Activated naive CD8-positive, alpha-beta T cell treated with anti-CD3 and anti-CD28 coated beads for 36 hours (primary cell): ENCODE results near the gene KIF16B. TPM values are rescaled to one million over a fixed set of nuclear protein-coding genes. Genes with fewer than 3 reads are reported as not detected.
A peak's percentile ranks its signal among the peaks of the same experiment; 100 is the strongest.

ENCODE experiments used
- DNase-seq: peaks from one replicate; pipeline ENCODE4 v3.0.0; 2021
- H3K27ac Mint-ChIP-seq: one replicate; pipeline ENCODE4 v1.8.0; 2022; ENCODE audit warnings: mild to moderate bottlenecking, moderate library complexity, mixed read lengths
- H3K27me3 Mint-ChIP-seq: one replicate; pipeline ENCODE4 v1.8.0; 2022; ENCODE audit warnings: mild to moderate bottlenecking, mixed read lengths
- H3K36me3 Mint-ChIP-seq: one replicate; pipeline ENCODE4 v1.8.0; 2021; ENCODE audit warnings: mild to moderate bottlenecking, mixed read lengths
- H3K4me1 Mint-ChIP-seq: one replicate; pipeline ENCODE4 v1.8.0; 2021; ENCODE audit warnings: mixed read lengths
- H3K4me3 Mint-ChIP-seq: one replicate; pipeline ENCODE4 v1.8.0; 2022; ENCODE audit warnings: mild to moderate bottlenecking, moderate library complexity, mixed read lengths
- H3K9me3 Mint-ChIP-seq: one replicate; pipeline ENCODE4 v1.8.0; 2022; ENCODE audit warnings: mixed read lengths
- total RNA-seq, 2 experiments: library from RNA; stranded (reverse); gene quantifications; one replicate each; pipeline ENCODE4 v1.2.3, GENCODE V29; 2021

The KIF16B gene
- total RNA-seq, 2 experiments from 2014 or later = 4.8 to 4.9 TPM

DNA sequence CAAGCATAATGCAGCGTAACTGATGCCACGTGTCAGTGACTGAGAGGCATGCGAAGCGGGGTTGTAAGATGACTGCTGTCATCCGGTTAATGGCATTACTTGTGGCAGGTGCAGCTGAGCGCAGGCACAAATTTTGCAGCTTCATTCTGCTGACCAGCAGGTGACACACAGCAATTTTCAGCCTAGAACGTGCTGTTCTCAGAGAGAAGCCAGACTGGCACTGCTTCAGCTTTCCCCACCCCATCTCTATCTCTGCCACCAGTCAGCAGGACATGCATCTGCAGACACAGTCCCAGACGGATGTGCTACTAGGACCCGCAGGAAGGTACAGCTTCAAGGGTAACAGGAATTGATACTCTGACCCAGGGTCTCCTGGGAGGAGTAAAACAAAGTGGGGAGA, 221.8 kb downstream of the KIF16B start:
- Mint-ChIP-seq H3K27me3 (no peaks in the 10 kb centered on the region), H3K36me3 (no peaks in the 10 kb centered on the region), H3K27ac (no peak overlapping the region), H3K4me1 (no peaks in the 10 kb centered on the region), H3K4me3 (no peak overlapping the region), H3K9me3 (no peaks in the 10 kb centered on the region)
- DNase-seq = no peak

- Mint-ChIP-seq H3K4me1 (no peaks in the 10 kb centered on the region), H3K27me3 (no peaks in the 10 kb centered on the region), H3K4me3 (no peak overlapping the region), H3K36me3 (no peaks in the 10 kb centered on the region), H3K27ac (no peak overlapping the region), H3K9me3 (no peaks in the 10 kb centered on the region)
- no peak for DNase-seq
Measured at GRCh38 chr20:16350465-16350864, 222.8 kb downstream of the KIF16B start.

DNA sequence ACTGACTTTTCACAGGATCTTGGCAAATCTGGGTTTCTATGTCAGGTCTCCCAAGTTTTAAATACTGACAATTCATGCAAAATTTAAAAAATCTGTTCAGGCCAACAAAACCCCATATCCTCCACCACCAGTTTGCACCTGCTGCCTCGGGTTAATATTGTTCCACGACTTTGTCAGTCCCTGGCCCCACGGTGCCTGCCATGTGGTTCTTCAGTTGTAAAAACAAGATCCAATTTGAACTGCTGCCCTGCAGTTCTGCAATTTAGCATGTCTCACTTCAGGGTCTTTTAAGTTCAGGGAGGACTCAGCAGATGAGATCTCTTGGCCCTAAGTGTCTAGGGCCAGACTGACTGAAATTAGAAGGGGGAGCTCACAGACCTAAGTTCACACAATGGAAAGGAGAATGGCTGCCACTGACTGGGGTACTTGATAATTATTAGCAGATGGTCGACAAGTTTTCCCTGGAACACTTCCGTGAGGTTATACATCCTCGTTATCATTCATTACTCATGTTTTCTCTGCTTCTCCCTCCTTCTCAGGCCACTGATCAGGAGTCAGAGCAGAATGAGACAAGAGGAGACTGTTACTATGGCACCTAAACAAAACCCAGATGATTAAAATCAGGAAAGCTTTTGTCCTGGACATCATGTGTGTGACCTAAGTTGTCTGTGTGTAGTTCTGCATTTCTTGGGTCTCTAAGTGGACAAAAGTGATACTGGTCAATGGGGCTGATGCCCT, 223.6 kb downstream of the KIF16B start:
- Mint-ChIP-seq H3K27ac (no peak overlapping the region), H3K9me3 (no peaks in the 10 kb centered on the region), H3K36me3 (no peaks in the 10 kb centered on the region), H3K27me3 (no peaks in the 10 kb centered on the region), H3K4me3 (no peak overlapping the region), H3K4me1 (no peaks in the 10 kb centered on the region)
- no peak for DNase-seq

DNA sequence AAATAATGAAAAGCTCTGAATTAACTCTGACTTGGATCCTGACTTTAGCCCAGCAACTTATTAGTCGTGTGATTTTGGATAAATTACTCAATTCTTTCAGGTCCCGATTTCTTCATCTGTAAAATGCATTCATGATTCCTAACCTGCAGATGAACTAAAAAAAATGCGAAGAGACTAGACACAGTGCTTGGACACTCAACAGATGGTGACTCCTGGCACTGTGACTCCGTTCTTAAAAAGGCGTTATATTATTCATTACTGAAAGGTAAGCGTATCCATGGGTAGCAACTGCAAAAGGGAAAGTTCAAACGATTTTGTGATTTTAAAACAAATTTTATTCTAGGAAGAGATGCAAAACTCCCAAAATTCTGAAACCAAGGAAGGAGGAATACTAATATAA, 226.3 kb downstream of the KIF16B start:
- Mint-ChIP-seq H3K9me3 (no peaks in the 10 kb centered on the region), H3K27ac (no peak overlapping the region), H3K4me1 (no peaks in the 10 kb centered on the region), H3K36me3 (no peaks in the 10 kb centered on the region), H3K4me3 (no peak overlapping the region), H3K27me3 (no peaks in the 10 kb centered on the region)
- no peak for DNase-seq

DNA sequence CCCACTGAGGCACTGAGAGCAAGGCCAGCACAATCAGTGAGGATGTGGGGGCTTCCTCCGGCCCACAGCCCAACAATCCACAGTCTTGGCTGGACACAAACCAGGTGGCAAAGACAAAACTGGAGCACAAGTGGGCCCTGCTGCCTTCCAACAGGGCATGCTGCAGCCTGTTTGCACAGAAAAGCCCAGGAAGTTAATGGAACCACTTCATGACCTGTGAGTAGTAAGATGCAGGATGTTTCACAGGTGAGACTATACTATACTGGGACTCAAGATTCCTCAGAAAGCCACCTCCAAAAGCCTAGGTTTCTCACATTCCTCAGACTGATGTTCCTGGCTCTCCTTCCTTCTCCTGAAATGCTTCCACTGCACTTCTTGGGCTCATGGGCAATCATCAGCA, 235.5 kb downstream of the KIF16B start:
- Mint-ChIP-seq H3K4me1 (no peaks in the 10 kb centered on the region), H3K9me3 (peaks cover 12% of the 10 kb centered on the region), H3K27me3 (no peaks in the 10 kb centered on the region), H3K36me3 (peaks cover 32% of the 10 kb centered on the region), H3K27ac (no peak overlapping the region), H3K4me3 (no peak overlapping the region)
- DNase-seq = no peak

GRCh38 chr20:16327606-16328005, 245.6 kb downstream of the KIF16B start:
- DNase-seq = no peak
- H3K4me3 Mint-ChIP-seq = no peak overlapping the region
- H3K4me1 Mint-ChIP-seq = no peaks in the 10 kb centered on the region
- peaks cover 27% of the 10 kb centered on the region for H3K36me3 Mint-ChIP-seq
- no peak overlapping the region for H3K27ac Mint-ChIP-seq
- H3K9me3 Mint-ChIP-seq = peaks cover 2% of the 10 kb centered on the region
- no peaks in the 10 kb centered on the region for H3K27me3 Mint-ChIP-seq

DNA sequence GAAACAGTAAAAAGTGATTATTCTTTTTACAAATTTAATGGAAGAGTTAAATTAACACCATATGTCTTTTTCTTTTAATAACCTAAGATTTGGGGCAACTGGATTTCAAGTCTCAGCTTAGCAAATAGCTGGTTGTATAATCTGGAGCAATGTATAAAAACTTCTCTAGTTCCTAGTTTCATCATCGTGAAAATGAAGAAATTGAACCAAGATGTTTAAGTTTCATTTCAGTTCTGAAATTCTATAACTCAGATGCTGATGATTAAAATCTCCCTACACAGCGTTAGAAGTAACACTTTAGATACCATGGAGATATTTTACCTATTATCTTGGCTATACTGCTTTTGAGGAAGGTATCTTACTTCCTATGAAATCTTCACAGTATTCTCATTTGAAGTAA, 252.0 kb downstream of the KIF16B start:
- Mint-ChIP-seq H3K4me1 (no peaks in the 10 kb centered on the region), H3K27ac (no peak overlapping the region), H3K27me3 (no peaks in the 10 kb centered on the region), H3K9me3 (peaks cover 1% of the 10 kb centered on the region), H3K4me3 (no peak overlapping the region), H3K36me3 (peaks cover 11% of the 10 kb centered on the region)
- no peak for DNase-seq

GRCh38 chr20:16317445-16318362, 255.5 kb downstream of the KIF16B start:
- H3K36me3 Mint-ChIP-seq = peaks cover 23% of the 10 kb centered on the region
- no peak overlapping the region for H3K4me3 Mint-ChIP-seq
- DNase-seq = no peak
- H3K27ac Mint-ChIP-seq = peak overlapping the region; percentile 51
- no peaks in the 10 kb centered on the region for H3K27me3 Mint-ChIP-seq
- peaks cover 1% of the 10 kb centered on the region for H3K9me3 Mint-ChIP-seq
- H3K4me1 Mint-ChIP-seq = no peaks in the 10 kb centered on the region

DNA sequence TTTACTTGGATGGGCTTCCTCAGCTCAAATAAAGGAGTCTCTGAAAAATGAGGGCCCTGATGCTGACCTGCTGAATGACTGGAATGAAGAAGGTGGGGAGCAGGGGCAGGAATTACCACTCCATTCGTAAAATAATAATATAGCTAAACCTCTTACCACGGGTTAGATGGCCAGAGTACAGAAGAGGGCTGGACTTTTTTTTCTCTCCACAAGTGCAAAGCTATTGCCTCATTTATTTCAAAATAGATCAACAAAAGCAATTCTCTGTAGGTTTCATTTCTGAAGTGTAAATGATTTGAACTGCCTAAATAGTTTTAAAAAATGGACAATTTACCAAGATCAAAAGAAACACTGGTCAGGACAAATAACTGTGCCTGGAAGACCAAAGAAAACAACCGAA, 256.7 kb downstream of the KIF16B start:
- no peak for DNase-seq
- Mint-ChIP-seq H3K4me1 (no peaks in the 10 kb centered on the region), H3K9me3 (peaks cover 1% of the 10 kb centered on the region), H3K27ac (no peak overlapping the region), H3K36me3 (peaks cover 25% of the 10 kb centered on the region), H3K4me3 (no peak overlapping the region), H3K27me3 (no peaks in the 10 kb centered on the region)

DNA sequence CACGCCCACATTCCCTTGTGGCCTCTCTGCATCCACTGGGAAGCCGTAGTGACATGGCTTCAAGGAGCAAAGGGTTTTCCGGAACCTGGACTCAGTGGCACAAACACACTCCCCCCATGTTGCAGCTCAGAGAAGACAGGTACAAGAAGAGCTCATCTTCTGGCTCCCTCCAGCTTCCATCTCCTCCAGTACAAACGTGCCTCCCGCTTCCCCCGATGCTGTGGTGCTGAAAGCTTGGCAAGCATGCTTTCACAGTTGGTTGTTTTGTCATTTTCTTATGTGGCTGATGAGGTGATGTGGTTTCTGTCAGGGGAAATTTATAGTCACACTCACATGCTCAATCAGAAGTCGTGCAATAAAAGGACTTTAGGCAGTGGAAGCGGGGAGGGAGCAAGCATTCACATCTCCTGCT, 258.5 kb downstream of the KIF16B start:
- Mint-ChIP-seq H3K9me3 (peaks cover 3% of the 10 kb centered on the region), H3K4me1 (no peaks in the 10 kb centered on the region), H3K36me3 (peaks cover 31% of the 10 kb centered on the region), H3K4me3 (no peak overlapping the region), H3K27me3 (no peaks in the 10 kb centered on the region), H3K27ac (no peak overlapping the region)
- DNase-seq = no peak

- no peaks in the 10 kb centered on the region for H3K4me1 Mint-ChIP-seq
- no peaks in the 10 kb centered on the region for H3K27me3 Mint-ChIP-seq
- peaks cover 3% of the 10 kb centered on the region for H3K9me3 Mint-ChIP-seq
- H3K36me3 Mint-ChIP-seq = peaks cover 31% of the 10 kb centered on the region
- H3K4me3 Mint-ChIP-seq = no peak overlapping the region
- H3K27ac Mint-ChIP-seq = no peak overlapping the region
- DNase-seq = no peak
Measured at GRCh38 chr20:16314320-16314719, 258.9 kb downstream of the KIF16B start.

GRCh38 chr20:16313917-16314316, 259.3 kb downstream of the KIF16B start:
- Mint-ChIP-seq H3K4me1 (no peaks in the 10 kb centered on the region), H3K9me3 (peaks cover 3% of the 10 kb centered on the region), H3K27me3 (no peaks in the 10 kb centered on the region), H3K27ac (no peak overlapping the region), H3K36me3 (peaks cover 32% of the 10 kb centered on the region), H3K4me3 (no peak overlapping the region)
- DNase-seq = no peak

DNA sequence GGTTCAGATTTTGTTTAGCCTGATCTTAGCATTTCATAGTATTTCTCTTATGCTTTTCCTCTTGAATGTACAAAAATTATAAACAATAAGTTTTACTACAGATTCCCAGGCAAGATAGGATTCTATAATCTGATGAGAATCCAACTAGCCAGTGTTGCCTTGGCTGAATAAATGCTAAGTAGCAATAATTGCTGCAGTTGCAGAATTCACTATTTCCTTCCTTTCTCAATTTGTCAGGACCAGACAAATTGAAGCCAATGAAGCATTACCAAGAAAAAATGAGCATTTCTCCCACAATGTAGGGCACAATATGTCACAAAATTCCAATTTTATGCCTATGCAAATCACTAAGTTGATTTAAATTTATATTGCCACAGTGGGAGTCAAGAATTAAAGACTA, 260.2 kb downstream of the KIF16B start:
- Mint-ChIP-seq H3K9me3 (peaks cover 2% of the 10 kb centered on the region), H3K4me1 (no peaks in the 10 kb centered on the region), H3K4me3 (no peak overlapping the region), H3K27me3 (no peaks in the 10 kb centered on the region), H3K27ac (no peak overlapping the region), H3K36me3 (peaks cover 32% of the 10 kb centered on the region)
- no peak for DNase-seq

GRCh38 chr20:16311756-16312155, 261.5 kb downstream of the KIF16B start:
- peaks cover 32% of the 10 kb centered on the region for H3K36me3 Mint-ChIP-seq
- H3K9me3 Mint-ChIP-seq = peaks cover 2% of the 10 kb centered on the region
- H3K27me3 Mint-ChIP-seq = no peaks in the 10 kb centered on the region
- H3K4me1 Mint-ChIP-seq = no peaks in the 10 kb centered on the region
- DNase-seq = no peak
- no peak overlapping the region for H3K27ac Mint-ChIP-seq
- H3K4me3 Mint-ChIP-seq = no peak overlapping the region

DNA sequence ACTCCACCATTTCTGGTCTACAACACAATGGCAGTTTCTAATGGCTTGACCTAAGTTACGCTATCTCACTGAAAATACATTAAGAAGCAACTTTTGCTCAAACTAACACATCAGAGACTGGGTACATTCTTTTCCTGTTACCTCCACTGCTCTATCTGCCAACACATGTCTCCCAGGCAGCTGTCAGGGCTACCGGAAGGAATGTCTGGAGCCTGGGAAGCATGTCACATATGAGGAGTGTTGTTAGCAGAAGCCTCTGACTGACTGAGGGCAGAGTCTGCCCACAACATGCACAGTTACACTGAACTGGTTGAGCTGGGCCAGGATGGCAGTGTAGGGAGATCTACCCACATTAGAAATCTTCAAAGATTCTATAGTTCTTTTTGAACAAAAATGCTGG, 264.5 kb downstream of the KIF16B start:
- no peaks in the 10 kb centered on the region for H3K4me1 Mint-ChIP-seq
- no peak for DNase-seq
- no peak overlapping the region for H3K4me3 Mint-ChIP-seq
- H3K36me3 Mint-ChIP-seq = peaks cover 39% of the 10 kb centered on the region
- peaks cover 14% of the 10 kb centered on the region for H3K9me3 Mint-ChIP-seq
- no peak overlapping the region for H3K27ac Mint-ChIP-seq
- no peaks in the 10 kb centered on the region for H3K27me3 Mint-ChIP-seq
